Right lobe of liver (tissue), 6 donors: ENCODE measurements around the gene CLCA1. TPM values are rescaled to one million over a fixed set of nuclear protein-coding genes. Genes with fewer than 3 reads are reported as not detected.
A peak's percentile ranks its signal among the peaks of the same experiment; 100 is the strongest.
"Not testable (repeated sequence)": the region's sequence is repeated elsewhere in the genome, so short reads cannot be mapped to it uniquely, and the experiment has no call there.

Experiments used
- ATAC-seq, 4 donors: fragments of 200-7000 bp; cut with Tn5 transposase; one replicate each; pipeline ENCODE4 v1.9.1; 2020; ENCODE audit warnings: mild to moderate bottlenecking in 4 of 4, moderate library complexity in 4 of 4
- DNase-seq, 3 donors: peaks; one replicate each; pipeline ENCODE4 v3.0.0-alpha.2; 2020
- H3K27ac ChIP-seq, 3 donors: fragments of 200-600 bp; one replicate each; pipeline ENCODE4 v1.8.0; 2022
- H3K27me3 ChIP-seq, 2 donors: fragments of 200-600 bp; one replicate each; pipeline ENCODE4 v1.8.0; 2022
- H3K36me3 ChIP-seq, 4 donors: fragments of 200-600 bp; sonication (generic) in 1 of 4; one replicate each; pipeline versions ENCODE4 v1.5.1 to v1.8.0; 2017 to 2022; ENCODE audit warnings: control low read depth in 1 of 4
- H3K4me1 ChIP-seq, 4 donors: fragments of 200-600 bp; sonication (generic) in 1 of 4; one replicate each; pipeline versions ENCODE4 v1.5.1 to v1.8.0; 2017 to 2022; ENCODE audit warnings: control low read depth in 1 of 4
- H3K4me3 ChIP-seq, 3 donors: fragments of 200-600 bp; one replicate each; pipeline ENCODE4 v1.8.0; 2022
- H3K9me3 ChIP-seq, 4 donors: fragments of 200-600 bp; sonication (generic) in 1 of 4; one replicate each; pipeline versions ENCODE4 v1.5.1 to v1.8.0; 2017 to 2022; ENCODE audit warnings: control low read depth in 1 of 4
- POLR2A ChIP-seq: fragments of 450-650 bp; IDR thresholded peaks from one replicate; pipeline ENCODE4 v1.6.1; 2017; ENCODE audit warnings: antibody characterized with exemption, mild to moderate bottlenecking
- WGBS: methylation state at CpG from one replicate; pipeline ENCODE4 v1.1.6; 2018; ENCODE audit warnings: low coverage, low lambda C conversion rate; ENCODE audit not compliant: insufficient coverage; ENCODE audit errors: missing lambda C conversion rate; 5-methylcytosine and 5-hydroxymethylcytosine counted together
- intact Hi-C, 2 donors: fragments of 100-400 bp; cut with DNase I; formaldehyde crosslinking; loops; one replicate each; pipeline versions ENCODE4 v1.11.2 to v1.14.1; 2022
- total RNA-seq, 6 experiments: library from RNA; depleted of rRNA in 2 of 6; stranded (reverse); fragments of >200 nt in 2 of 6; fragmentation: NEBNext Ultra II Directional in 3 of 6; extraction: Animal tissue kit (Norgen Biotek cat#: 25700) in 3 of 6; gene quantifications; one replicate each; pipeline versions ENCODE4 v1.1.0 to v1.2.4, GENCODE V29; 2016 to 2023
- TF ChIP-seq, protein P1 (sequence below), 4 donors: fragments of 200-600 bp in 3 of 4; fragments of 450-650 bp in 1 of 4; IDR thresholded peaks; one replicate each; pipeline versions ENCODE4 v1.5.1 to v1.8.0; 2016 to 2022; ENCODE audit warnings: antibody characterized with exemption in 4 of 4, mild to moderate bottlenecking in 2 of 4
- donor health status: DM: no; HTN: yes; CAD: no.
- donor health status: DM: no; HTN: no; CAD: no.
- donor health status: DM: no; HTN: no; CAD: no.
- donor health status: DM: no; HTN: yes; CAD: no.
- donor health status: DM: no; HTN: yes; CAD: no.

The CLCA1 gene
- total RNA-seq, 6 experiments from 2014 or later, result not detected

DNA sequence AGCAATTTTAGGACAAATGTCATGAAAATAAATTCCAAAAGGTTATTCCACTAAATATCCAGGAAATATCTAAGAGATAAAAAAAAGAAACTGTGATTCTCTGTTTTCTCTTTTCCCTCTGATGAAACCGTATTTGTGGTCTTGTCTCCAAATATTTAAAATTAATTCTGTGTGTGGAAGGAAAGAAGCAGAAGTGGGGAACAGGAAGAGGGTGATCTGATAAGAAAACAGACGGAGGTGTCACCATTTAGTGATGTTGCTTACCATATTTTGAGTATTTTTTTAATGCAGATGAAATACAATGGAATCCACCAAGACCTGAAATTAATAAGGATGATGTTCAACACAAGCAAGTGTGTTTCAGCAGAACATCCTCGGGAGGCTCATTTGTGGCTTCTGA lies 29.6 kb downstream of the CLCA1 start:
- H3K36me3 ChIP-seq, result no peaks in the 10 kb centered on the region
- WGBS, result 38% methylated on average over 3 of the region's 3 CpGs
- ATAC-seq (no peak), DNase-seq (no peak)
- no peak overlapping the region for H3K27ac ChIP-seq
- H3K4me3 ChIP-seq, result no peak overlapping the region
- H3K4me1 ChIP-seq, result peaks cover 0 to 6% (median 0%) of the 10 kb centered on the region in 4 donors
- TF ChIP-seq, protein P1, sequence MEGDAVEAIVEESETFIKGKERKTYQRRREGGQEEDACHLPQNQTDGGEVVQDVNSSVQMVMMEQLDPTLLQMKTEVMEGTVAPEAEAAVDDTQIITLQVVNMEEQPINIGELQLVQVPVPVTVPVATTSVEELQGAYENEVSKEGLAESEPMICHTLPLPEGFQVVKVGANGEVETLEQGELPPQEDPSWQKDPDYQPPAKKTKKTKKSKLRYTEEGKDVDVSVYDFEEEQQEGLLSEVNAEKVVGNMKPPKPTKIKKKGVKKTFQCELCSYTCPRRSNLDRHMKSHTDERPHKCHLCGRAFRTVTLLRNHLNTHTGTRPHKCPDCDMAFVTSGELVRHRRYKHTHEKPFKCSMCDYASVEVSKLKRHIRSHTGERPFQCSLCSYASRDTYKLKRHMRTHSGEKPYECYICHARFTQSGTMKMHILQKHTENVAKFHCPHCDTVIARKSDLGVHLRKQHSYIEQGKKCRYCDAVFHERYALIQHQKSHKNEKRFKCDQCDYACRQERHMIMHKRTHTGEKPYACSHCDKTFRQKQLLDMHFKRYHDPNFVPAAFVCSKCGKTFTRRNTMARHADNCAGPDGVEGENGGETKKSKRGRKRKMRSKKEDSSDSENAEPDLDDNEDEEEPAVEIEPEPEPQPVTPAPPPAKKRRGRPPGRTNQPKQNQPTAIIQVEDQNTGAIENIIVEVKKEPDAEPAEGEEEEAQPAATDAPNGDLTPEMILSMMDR (IDR thresholded peaks at IDR 0.05), result no peak
- TF ChIP-seq POLR2A, result no peak
- intact Hi-C loops, result no loop called here
- no peaks in the 10 kb centered on the region for H3K9me3 ChIP-seq
- H3K27me3 ChIP-seq, result no peaks in the 10 kb centered on the region

DNA sequence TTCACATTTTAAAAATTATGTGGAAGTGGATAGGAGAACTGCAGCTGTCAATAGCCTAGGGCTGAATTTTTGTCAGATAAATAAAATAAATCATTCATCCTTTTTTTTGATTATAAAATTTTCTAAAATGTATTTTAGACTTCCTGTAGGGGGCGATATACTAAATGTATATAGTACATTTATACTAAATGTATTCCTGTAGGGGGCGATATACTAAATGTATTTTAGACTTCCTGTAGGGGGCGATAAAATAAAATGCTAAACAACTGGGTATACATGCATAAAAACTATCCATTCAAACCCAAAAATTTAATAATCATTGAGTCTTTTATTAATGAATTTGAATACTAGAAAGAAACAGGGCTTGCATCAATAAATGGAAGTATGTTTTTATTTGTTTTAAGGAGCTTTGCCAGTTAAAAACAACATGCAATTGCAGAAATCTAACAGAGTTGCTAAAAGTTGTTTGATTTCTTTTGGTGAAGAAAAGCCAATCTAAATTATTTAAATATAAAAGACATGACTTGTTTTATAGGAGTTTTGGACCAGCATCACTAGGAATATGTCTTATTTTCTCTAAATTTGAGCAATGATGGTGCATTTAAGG lies 31.4 kb downstream of the CLCA1 start:
- DNase-seq (no peak), ATAC-seq (peak; percentile 64 to 78 (median 70))
- Histone ChIP-seq H3K4me3 (no peak overlapping the region), H3K9me3 (no peaks in the 10 kb centered on the region), H3K27me3 (no peaks in the 10 kb centered on the region), H3K27ac (no peak overlapping the region), H3K4me1 (peaks cover 0 to 6% (median 0%) of the 10 kb centered on the region in 4 donors), H3K36me3 (no peaks in the 10 kb centered on the region)
- WGBS, result 2% methylated on average over 3 of the region's 3 CpGs
- TF ChIP-seq, protein P1 (IDR thresholded peaks at IDR 0.05), result peak; percentile 84 to 98 (median 94)
- no peak for TF ChIP-seq POLR2A
- intact Hi-C loops, result no loop called here

DNA sequence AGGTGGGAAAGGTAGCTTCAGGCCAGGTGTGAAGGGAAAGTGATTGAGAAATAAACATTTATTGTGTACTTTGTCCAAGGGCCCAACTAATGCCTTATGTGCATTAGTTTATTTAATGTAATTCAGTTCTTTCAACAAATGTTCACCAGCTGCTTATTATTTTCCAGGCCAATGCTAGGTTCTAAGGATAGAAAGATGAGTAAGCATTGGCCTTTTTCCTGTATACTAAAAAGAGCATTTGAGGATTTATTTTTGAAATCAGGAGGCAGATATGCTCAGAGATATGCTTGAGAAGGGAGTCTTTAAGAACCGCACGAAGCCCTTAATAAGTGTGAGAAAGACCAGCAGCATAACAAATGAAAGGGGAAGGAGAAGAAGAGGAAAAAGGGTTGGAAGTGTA lies 32.0 kb downstream of the CLCA1 start:
- Histone ChIP-seq H3K9me3 (no peaks in the 10 kb centered on the region), H3K27ac (no peak overlapping the region), H3K4me3 (no peak overlapping the region), H3K27me3 (no peaks in the 10 kb centered on the region), H3K36me3 (no peaks in the 10 kb centered on the region), H3K4me1 (peaks cover 0 to 6% (median 0%) of the 10 kb centered on the region in 4 donors)
- ATAC-seq (no peak), DNase-seq (no peak)
- TF ChIP-seq, protein P1 (IDR thresholded peaks at IDR 0.05), result no peak
- TF ChIP-seq POLR2A, result no peak
- 77% methylated on average over 2 of the region's 2 CpGs for WGBS
- intact Hi-C loops, result no loop called here

DNA sequence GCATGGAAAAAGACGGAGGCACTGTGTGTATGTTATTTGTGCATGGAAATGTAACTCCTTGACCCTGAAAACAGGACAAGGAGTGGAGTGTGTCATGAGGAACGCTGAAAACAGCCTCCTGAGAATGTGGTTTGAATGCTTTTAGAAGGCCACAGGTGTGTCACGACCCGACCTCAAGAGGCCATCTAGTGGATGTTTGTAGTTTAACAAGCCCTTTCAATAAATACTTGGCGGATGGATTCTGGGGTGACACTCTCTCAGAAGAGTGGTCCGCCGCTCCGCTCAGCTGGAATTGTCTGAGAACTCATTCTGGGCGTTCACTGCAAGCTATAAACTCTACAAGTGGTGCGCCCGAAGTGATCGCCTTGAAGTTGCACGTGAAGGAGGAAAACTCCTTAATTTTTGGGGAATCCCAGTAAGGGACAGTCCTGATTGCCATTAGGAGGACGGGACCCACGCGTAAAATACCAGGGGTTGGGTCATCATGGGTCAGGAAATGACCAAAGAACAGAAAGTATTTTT lies 33.5 kb downstream of the CLCA1 start:
- intact Hi-C loops, H3K9me3 ChIP-seq, H3K27me3 ChIP-seq, H3K36me3 ChIP-seq, H3K27ac ChIP-seq, H3K4me1 ChIP-seq: not testable (repeated sequence)
- 11% methylated on average over 15 of the region's 16 CpGs for WGBS
- ATAC-seq, result peak; percentile 71 to 78 (median 72)
- TF ChIP-seq, protein P1 (IDR thresholded peaks at IDR 0.05), result peak; percentile 42 to 50 (median 46)
- peak overlapping the region; percentile 1 to 31 (median 14) for H3K4me3 ChIP-seq
- peak in 1 of 3 donors; percentile 23 for DNase-seq
